HepG2 (cell line): ENCODE results near the gene ISY1. TPM values are rescaled to one million over a fixed set of nuclear protein-coding genes. Genes with fewer than 3 reads are reported as not detected.
A peak's percentile ranks its signal among the peaks of the same experiment; 100 is the strongest.

Experiments
- AGO1 ChIP-seq: fragments of 200-400 bp; formaldehyde crosslinking; IDR thresholded peaks from 2 replicates; pipeline ENCODE4 v1.6.1; 2017; ENCODE audit warnings: mild to moderate bottlenecking, low read depth, low read length, moderate library complexity; ENCODE audit not compliant: poor library complexity, severe bottlenecking
- ARNT ChIP-seq: fragments of 450-650 bp; IDR thresholded peaks from 2 replicates; pipeline ENCODE4 v1.6.1; 2017
- ARNTL ChIP-seq: sonication (generic); formaldehyde crosslinking; IDR thresholded peaks from 2 replicates; pipeline ENCODE4 v1.4.0; 2020; ENCODE audit warnings: mild to moderate bottlenecking, missing genetic modification reagents
- ATF6 ChIP-seq: sonication (generic); formaldehyde crosslinking; conservative IDR thresholded peaks from 2 replicates; pipeline ENCODE4 v1.4.0; 2020; ENCODE audit warnings: missing genetic modification reagents
- IKZF5 ChIP-seq: IDR thresholded peaks from 2 replicates; pipeline ENCODE4 v1.6.1; 2018; ENCODE audit warnings: missing genetic modification reagents, mild to moderate bottlenecking, missing compliant biosample characterization
- JARID2 ChIP-seq: sonication (generic); formaldehyde crosslinking; IDR thresholded peaks from 2 replicates; pipeline ENCODE4 v1.8.1; 2023; ENCODE audit warnings: missing genetic modification reagents, inconsistent platforms; ENCODE audit not compliant: insufficient replicate concordance
- MTA1 ChIP-seq: sonication (generic); formaldehyde crosslinking; IDR thresholded peaks from 2 replicates; pipeline ENCODE4 v1.4.0; 2020; ENCODE audit warnings: missing genetic modification reagents, mild to moderate bottlenecking, borderline replicate concordance
- SMC3 ChIP-seq: IDR thresholded peaks from 2 replicates; pipeline ENCODE4 v1.6.1; 2011; ENCODE audit warnings: low read length, improper control_type of control experiment
- SPEN ChIP-seq: sonication (generic); formaldehyde crosslinking; IDR thresholded peaks from 2 replicates; pipeline ENCODE4 v1.5.1; 2020; ENCODE audit warnings: low read depth, mild to moderate bottlenecking, missing genetic modification reagents
- ZBTB25 ChIP-seq: IDR thresholded peaks from 2 replicates; pipeline ENCODE4 v1.6.1; 2018; ENCODE audit warnings: missing genetic modification reagents
- ZNF431 ChIP-seq: sonication (generic); formaldehyde crosslinking; IDR thresholded peaks from 2 replicates; pipeline ENCODE4 v1.9.0; 2022; ENCODE audit warnings: missing genetic modification reagents, low read depth, mild to moderate bottlenecking, borderline replicate concordance
- ZNF484 ChIP-seq: sonication (generic); formaldehyde crosslinking; IDR thresholded peaks from 2 replicates; pipeline ENCODE4 v1.5.1; 2020; ENCODE audit warnings: mild to moderate bottlenecking, low read depth, missing genetic modification reagents, borderline replicate concordance
- ZNF597 ChIP-seq: sonication (generic); formaldehyde crosslinking; IDR thresholded peaks from 2 replicates; pipeline ENCODE4 v1.5.0; 2020; ENCODE audit warnings: missing genetic modification reagents
- ZNF720 ChIP-seq: sonication (generic); formaldehyde crosslinking; IDR thresholded peaks from 2 replicates; pipeline ENCODE4 v1.4.0; 2020; ENCODE audit warnings: missing genetic modification reagents
- ZNF766 ChIP-seq: sonication (generic); formaldehyde crosslinking; IDR thresholded peaks from 2 replicates; pipeline ENCODE4 v1.5.0; 2020; ENCODE audit warnings: missing genetic modification reagents, borderline replicate concordance
- ZSCAN22 ChIP-seq: sonication (generic); formaldehyde crosslinking; IDR thresholded peaks from 2 replicates; pipeline ENCODE4 v1.4.0; 2020; ENCODE audit warnings: mild to moderate bottlenecking, missing genetic modification reagents
- polyA plus RNA-seq, 8 experiments: library from polyadenylated mRNA; depleted of rRNA in 3 of 8; stranded (reverse) in 7 of 8; unstranded in 1 of 8; fragments of >200 nt; fragmentation: Illumina TruSeq in 4 of 8; extraction: Trizol in 4 of 8; gene quantifications; 2 replicates each; pipeline versions ENCODE4 v1.2.1 to v1.2.3, GENCODE V29; 2011 to 2016; ENCODE audit warnings: low read depth in 4 of 8, missing spikeins in 1 of 8, mixed read lengths in 1 of 8; ENCODE audit not compliant: insufficient read depth in 1 of 8
- total RNA-seq, 5 experiments: library from RNA; depleted of rRNA; stranded (reverse); fragments of >200 nt; fragmentation: Illumina TruSeq; extraction: Trizol; gene quantifications; 2 replicates each; pipeline ENCODE4 v1.2.3, GENCODE V29; 2016; ENCODE audit warnings: low read depth in 1 of 5

ISY1 gene
- total and polyA plus RNA-seq, 2 of the 13 experiments (the other 11 are each of a cell fraction or from before 2014, with no cell fraction given): 21.0 to 39.1 TPM

- TF ChIP-seq ZBTB25 (CRISPR knock-in tag): no peak
- TF ChIP-seq SMC3: no peak
- no peak for TF ChIP-seq AGO1
- 0 out of 2 replicates have a peak, but pooled peaks have one; percentile 19 for TF ChIP-seq IKZF5 (CRISPR knock-in tag)
- no peak for TF ChIP-seq ATF6 (CRISPR knock-in tag)
- TF ChIP-seq ARNTL (CRISPR knock-in tag): no peak; the same call in 1 of the 2 replicates
- TF ChIP-seq SPEN (CRISPR knock-in tag): no peak
- no peak for TF ChIP-seq ZSCAN22 (CRISPR knock-in tag)
- no peak for TF ChIP-seq JARID2 (CRISPR knock-in tag)
- no peak for TF ChIP-seq ZNF597 (CRISPR knock-in tag)
- TF ChIP-seq ZNF720 (CRISPR knock-in tag): no peak
- no peak for TF ChIP-seq ARNT
- TF ChIP-seq ZNF766: no peak
- TF ChIP-seq MTA1: no peak
- no peak for TF ChIP-seq ZNF484 (CRISPR knock-in tag)
- TF ChIP-seq ZNF431: no peak
Measured at GRCh38 chr3:129116482-129116946, 44.3 kb downstream of the ISY1 start (continued).
